Keratinocyte (primary cell): ENCODE data around the gene RAD9B. TPM values are rescaled to one million over a fixed set of nuclear protein-coding genes. Genes with fewer than 3 reads are reported as not detected.
"Not testable (repeated sequence)": the region's sequence is repeated elsewhere in the genome, so short reads cannot be mapped to it uniquely, and the experiment has no call there.

Source experiments
- DNase-seq: peaks from one replicate; pipeline ENCODE4 v3.0.0-alpha.2; 2011; ENCODE audit warnings: low read depth, missing footprints, low spot score
- FAIRE-seq: peaks from 2 replicates; lab custom pipeline; 2011; peaks lifted over from hg19 to GRCh38; lab: Jason Lieb, UNC
- H2AFZ ChIP-seq: 2 replicates; pipeline ENCODE4 v1.6.0; 2012; ENCODE audit warnings: low read length, control low read depth, inconsistent platforms; ENCODE audit not compliant: control insufficient read depth
- H3K27ac ChIP-seq: 2 replicates; pipeline ENCODE4 v1.5.1; 2011; ENCODE audit warnings: low read length; ENCODE audit not compliant: control insufficient read depth, insufficient read depth
- H3K27me3 ChIP-seq: 3 replicates; pipeline ENCODE4 v1.6.0; 2011; ENCODE audit warnings: low read length; ENCODE audit not compliant: control insufficient read depth, insufficient read depth; ENCODE audit errors: extremely low read depth
- H3K36me3 ChIP-seq, 2 experiments: 2 replicates in 1 of 2; 3 replicates in 1 of 2; pipeline ENCODE4 v1.5.1; 2011; ENCODE audit warnings: low read length in 2 of 2, mild to moderate bottlenecking in 1 of 2; ENCODE audit not compliant: control insufficient read depth in 2 of 2, insufficient read depth in 2 of 2; ENCODE audit errors: extremely low read depth in 1 of 2
- H3K4me1 ChIP-seq: 3 replicates; pipeline ENCODE4 v1.5.1; 2011; ENCODE audit warnings: low read length; ENCODE audit not compliant: control insufficient read depth, insufficient read depth; ENCODE audit errors: extremely low read depth
- H3K4me2 ChIP-seq: 3 replicates; pipeline ENCODE4 v1.6.0; 2011; ENCODE audit warnings: low read depth, low read length; ENCODE audit not compliant: control insufficient read depth, insufficient read depth; ENCODE audit errors: extremely low read depth
- H3K4me3 ChIP-seq, 3 experiments: fragments of 200-600 bp in 1 of 3; sonication (generic) in 1 of 3; 2 replicates in 2 of 3; 3 replicates in 1 of 3; pipeline ENCODE4 v1.5.1; 2011 to 2016; ENCODE audit warnings: low read length in 3 of 3, mild to moderate bottlenecking in 3 of 3, control low read depth in 2 of 3, inconsistent platforms in 1 of 3, low read depth in 1 of 3, mixed read lengths in 1 of 3, mixed run types in 1 of 3, moderate library complexity in 1 of 3; ENCODE audit not compliant: control insufficient read depth in 2 of 3, insufficient read depth in 2 of 3; ENCODE audit errors: extremely low read depth in 1 of 3
- H3K79me2 ChIP-seq: 2 replicates; pipeline ENCODE4 v1.6.0; 2012; ENCODE audit warnings: low read length; ENCODE audit not compliant: control insufficient read depth, insufficient read depth
- H3K9ac ChIP-seq: 3 replicates; pipeline ENCODE4 v1.6.0; 2011; ENCODE audit warnings: low read length; ENCODE audit not compliant: control insufficient read depth, insufficient read depth; ENCODE audit errors: extremely low read depth
- H3K9me1 ChIP-seq: 3 replicates; pipeline ENCODE4 v1.6.0; 2011; ENCODE audit warnings: low read length; ENCODE audit not compliant: control insufficient read depth, insufficient read depth; ENCODE audit errors: extremely low read depth
- H3K9me3 ChIP-seq: 2 replicates; pipeline ENCODE4 v1.5.1; 2012; ENCODE audit warnings: low read depth, low read length; ENCODE audit not compliant: control insufficient read depth
- H4K20me1 ChIP-seq: 3 replicates; pipeline ENCODE4 v1.6.0; 2011; ENCODE audit warnings: low read length; ENCODE audit not compliant: control insufficient read depth, insufficient read depth; ENCODE audit errors: extremely low read depth
- EZH2 ChIP-seq: IDR thresholded peaks from one replicate; pipeline ENCODE4 v1.6.1; 2012; ENCODE audit warnings: inconsistent platforms, mild to moderate bottlenecking, low read length, moderate library complexity
- dilution Hi-C: fragments of 300-500 bp; cut with MboI; formaldehyde crosslinking; loops from one replicate; pipeline ENCODE4 v1.7.0; 2020; ENCODE audit warnings: low sequenced_read_pairs; ENCODE audit not compliant: extremely low pct_ligation_motif_present
- polyA plus RNA-seq, 5 experiments: library from polyadenylated mRNA; depleted of rRNA in 3 of 5; stranded (reverse) in 3 of 5; stranded (forward) in 1 of 5; unstranded in 1 of 5; fragments of >200 nt; gene quantifications; 1 replicate in 1 of 5; 2 replicates in 3 of 5; 3 replicates in 1 of 5; pipeline versions ENCODE4 v1.2.1 to v1.2.3, GENCODE V29; 2011 to 2012; ENCODE audit warnings: missing spikeins in 2 of 5, low read depth in 1 of 5, low replicate concordance in 1 of 5
- TF ChIP-seq, protein P1 (sequence below), 3 experiments: IDR thresholded peaks in 1 of 3; conservative IDR thresholded peaks in 1 of 3; optimal IDR thresholded peaks in 1 of 3; 2 replicates in 2 of 3; 3 replicates in 1 of 3; pipeline versions ENCODE3 to v1.5.1; 2011; ENCODE audit warnings: low read length in 3 of 3, mild to moderate bottlenecking in 3 of 3, moderate library complexity in 2 of 3, control low read depth in 1 of 3, inconsistent platforms in 1 of 3; ENCODE audit not compliant: insufficient read depth in 2 of 3; ENCODE audit errors: extremely low read depth in 1 of 3

RAD9B gene
- polyA plus RNA-seq, 1 donor (not counting 4 experiments of a cell fraction or from before 2014, with no cell fraction given): 0.31 TPM

DNA sequence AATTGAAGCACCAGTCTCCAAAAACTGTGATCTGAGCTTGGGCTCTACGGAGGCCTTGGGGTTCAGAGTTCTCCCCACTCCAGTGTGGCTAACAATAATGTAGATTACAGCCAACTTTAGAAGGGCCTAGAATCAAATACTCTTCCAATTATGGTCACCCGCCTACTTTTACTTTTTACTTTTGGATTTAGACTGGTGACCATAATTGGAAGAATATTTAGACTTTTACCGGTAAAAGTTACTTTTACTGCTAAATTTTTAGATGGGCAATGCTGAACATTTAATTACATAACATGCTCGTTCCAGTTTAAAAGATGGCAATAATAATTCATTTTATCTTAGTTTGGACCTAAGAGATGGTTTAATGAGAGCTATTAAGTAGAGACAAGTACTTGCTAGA lies 41.8 kb downstream of the RAD9B start:
- no peaks in the 10 kb centered on the region for H3K27me3 ChIP-seq
- DNase-seq: no peak
- H3K4me2 ChIP-seq: peak overlapping the region; percentile 61
- no peak for TF ChIP-seq EZH2
- TF ChIP-seq, protein P1, sequence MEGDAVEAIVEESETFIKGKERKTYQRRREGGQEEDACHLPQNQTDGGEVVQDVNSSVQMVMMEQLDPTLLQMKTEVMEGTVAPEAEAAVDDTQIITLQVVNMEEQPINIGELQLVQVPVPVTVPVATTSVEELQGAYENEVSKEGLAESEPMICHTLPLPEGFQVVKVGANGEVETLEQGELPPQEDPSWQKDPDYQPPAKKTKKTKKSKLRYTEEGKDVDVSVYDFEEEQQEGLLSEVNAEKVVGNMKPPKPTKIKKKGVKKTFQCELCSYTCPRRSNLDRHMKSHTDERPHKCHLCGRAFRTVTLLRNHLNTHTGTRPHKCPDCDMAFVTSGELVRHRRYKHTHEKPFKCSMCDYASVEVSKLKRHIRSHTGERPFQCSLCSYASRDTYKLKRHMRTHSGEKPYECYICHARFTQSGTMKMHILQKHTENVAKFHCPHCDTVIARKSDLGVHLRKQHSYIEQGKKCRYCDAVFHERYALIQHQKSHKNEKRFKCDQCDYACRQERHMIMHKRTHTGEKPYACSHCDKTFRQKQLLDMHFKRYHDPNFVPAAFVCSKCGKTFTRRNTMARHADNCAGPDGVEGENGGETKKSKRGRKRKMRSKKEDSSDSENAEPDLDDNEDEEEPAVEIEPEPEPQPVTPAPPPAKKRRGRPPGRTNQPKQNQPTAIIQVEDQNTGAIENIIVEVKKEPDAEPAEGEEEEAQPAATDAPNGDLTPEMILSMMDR (optimal IDR thresholded peaks at IDR 0.05 in 1 of 3, IDR thresholded peaks at IDR 0.05 in 1 of 3, conservative IDR thresholded peaks at IDR 0.05 in 1 of 3; ENCODE audit: extremely low read depth in 1 of 3, insufficient read depth in 2 of 3, low read length in 3 of 3): no peak
- peak overlapping the region in 2 of 3 experiments; percentile 8 to 21 for H3K4me3 ChIP-seq
- H3K9ac ChIP-seq: peak overlapping the region; percentile 66
- H3K9me1 ChIP-seq: peaks cover 2% of the 10 kb centered on the region
- H3K27ac ChIP-seq: peak overlapping the region; percentile 90
- H3K9me3 ChIP-seq: no peaks in the 10 kb centered on the region
- H3K79me2 ChIP-seq: peaks cover 31% of the 10 kb centered on the region
- H3K36me3 ChIP-seq: peaks cover 2 to 17% of the 10 kb centered on the region in 2 experiments
- H2AFZ ChIP-seq: no peak overlapping the region
- FAIRE-seq: no peak
- no peaks in the 10 kb centered on the region for H4K20me1 ChIP-seq
- dilution Hi-C loops: no loop called here
- H3K4me1 ChIP-seq: peaks cover 66% of the 10 kb centered on the region

GRCh38 chr12:110545259-110545658 lies 43.1 kb downstream of the RAD9B start:
- Histone ChIP-seq H3K4me3 (peak overlapping the region in 2 of 3 experiments; percentile 34 to 43), H3K4me1 (peaks cover 56% of the 10 kb centered on the region), H3K4me2 (peak overlapping the region; percentile 87), H3K27ac (peak overlapping the region; percentile 93), H3K79me2 (peaks cover 32% of the 10 kb centered on the region), H3K9ac (peak overlapping the region; percentile 72)
- dilution Hi-C loops, H3K9me3 ChIP-seq, H3K27me3 ChIP-seq, H2AFZ ChIP-seq, H3K36me3 ChIP-seq, H3K9me1 ChIP-seq, H4K20me1 ChIP-seq: not testable (repeated sequence)
- peak; percentile 88 for DNase-seq
- peak; percentile 77 for FAIRE-seq

DNA sequence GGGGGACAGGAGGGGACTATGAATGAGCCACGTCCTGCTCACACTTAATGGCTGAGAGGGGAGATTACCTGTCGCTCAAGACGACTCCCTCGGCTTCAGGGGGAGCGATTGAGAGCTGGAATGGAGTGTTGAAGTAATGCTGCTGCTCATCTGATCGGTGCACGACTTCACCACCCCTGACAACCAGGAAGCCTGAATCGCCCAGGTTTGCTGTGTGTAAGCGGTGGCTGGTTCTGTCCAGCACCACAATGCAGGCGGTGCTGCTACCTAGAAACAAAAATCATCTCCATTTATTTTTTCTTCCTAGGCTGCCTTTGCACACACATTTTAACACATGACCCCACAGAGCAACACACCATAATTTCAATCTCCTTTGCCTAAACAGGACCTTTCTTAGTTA lies 43.7 kb downstream of the RAD9B start:
- Histone ChIP-seq H3K9me1 (peaks cover 2% of the 10 kb centered on the region), H3K4me2 (peak overlapping the region; percentile 87), H4K20me1 (no peaks in the 10 kb centered on the region), H3K36me3 (peaks cover 8 to 14% of the 10 kb centered on the region in 2 experiments), H3K4me3 (peak overlapping the region in 2 of 3 experiments; percentile 34 to 43), H3K79me2 (peaks cover 37% of the 10 kb centered on the region), H3K4me1 (peaks cover 56% of the 10 kb centered on the region), H3K27me3 (no peaks in the 10 kb centered on the region), H3K27ac (peak overlapping the region; percentile 93), H2AFZ (no peak overlapping the region), H3K9ac (peak overlapping the region; percentile 72), H3K9me3 (no peaks in the 10 kb centered on the region)
- dilution Hi-C loops: no loop called here
- DNase-seq (no peak), FAIRE-seq (peak; percentile 20)
- TF ChIP-seq EZH2: no peak
- TF ChIP-seq, protein P1 (optimal IDR thresholded peaks at IDR 0.05 in 1 of 3, IDR thresholded peaks at IDR 0.05 in 1 of 3, conservative IDR thresholded peaks at IDR 0.05 in 1 of 3; ENCODE audit: extremely low read depth in 1 of 3, insufficient read depth in 2 of 3, low read length in 3 of 3): no peak
